Nephron progenitor cell (in vitro differentiated cells): ENCODE results near the gene MOK.

Experiments
- DNase-seq: peaks from one replicate; pipeline ENCODE4 v3.0.0; 2021
- H3K27ac Mint-ChIP-seq: 2 replicates; pipeline ENCODE4 v1.8.0; 2021; ENCODE audit warnings: mild to moderate bottlenecking, moderate library complexity, mixed read lengths
- H3K27me3 Mint-ChIP-seq: 2 replicates; pipeline ENCODE4 v1.8.0; 2021; ENCODE audit warnings: mild to moderate bottlenecking, low read depth, mixed read lengths; ENCODE audit not compliant: poor library complexity
- H3K36me3 Mint-ChIP-seq: 2 replicates; pipeline ENCODE4 v1.8.0; 2021; ENCODE audit warnings: low read depth, mixed read lengths
- H3K4me1 Mint-ChIP-seq: 2 replicates; pipeline ENCODE4 v1.8.0; 2021; ENCODE audit warnings: mixed read lengths
- H3K4me3 Mint-ChIP-seq: 2 replicates; pipeline ENCODE4 v1.8.0; 2021; ENCODE audit warnings: mild to moderate bottlenecking, moderate library complexity, mixed read lengths
- H3K9me3 Mint-ChIP-seq: 2 replicates; pipeline ENCODE4 v1.8.0; 2021; ENCODE audit warnings: mild to moderate bottlenecking, moderate library complexity, mixed read lengths
- CTCF ChIP-seq: fragments of 200-600 bp; sonication (generic); IDR thresholded peaks from 2 replicates; pipeline ENCODE4 v1.5.0; 2021; ENCODE audit warnings: antibody characterized with exemption

Gene MOK

GRCh38 chr14:102283631-102284129 is 21.3 kb downstream of the MOK start:
- no peaks in the 10 kb centered on the region for H3K27me3 Mint-ChIP-seq

DNA sequence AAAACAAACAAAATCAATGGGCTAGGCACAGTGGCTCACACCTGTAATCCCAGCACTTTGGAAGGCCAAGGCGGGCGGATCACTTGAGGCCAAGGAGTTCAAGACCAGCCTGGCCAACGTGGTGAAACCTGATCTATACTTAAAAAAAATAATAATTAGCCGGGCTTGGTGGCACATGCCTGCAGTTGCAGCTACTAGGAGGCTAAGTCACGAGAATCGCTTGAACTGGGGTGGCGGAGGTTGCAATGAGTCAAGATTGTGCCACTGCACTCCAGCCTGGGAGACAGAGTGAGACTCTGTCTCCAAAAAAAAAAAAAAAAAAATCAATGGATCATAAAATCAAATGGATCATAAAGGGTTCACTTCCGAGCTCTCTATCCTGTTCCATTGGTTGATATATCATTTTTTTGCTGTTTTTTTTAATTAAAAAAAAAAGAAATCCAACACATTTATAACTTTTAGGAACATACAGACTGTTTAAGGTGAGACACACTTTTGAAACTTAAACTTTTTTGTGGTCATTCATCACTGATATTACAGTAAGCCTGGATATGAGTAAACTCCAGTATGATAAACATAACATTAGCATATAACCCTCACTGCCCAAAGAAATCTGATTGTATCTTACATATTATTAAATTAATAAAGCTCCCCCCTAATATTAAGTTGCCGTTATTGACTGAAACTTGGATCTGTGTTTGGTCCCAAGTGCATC is 22.1 kb downstream of the MOK start:
- Mint-ChIP-seq H3K4me1 (peaks cover 10% of the 10 kb centered on the region), H3K4me3 (no peak overlapping the region), H3K9me3 (peaks cover under 1% of the 10 kb centered on the region), H3K27me3 (no peaks in the 10 kb centered on the region), H3K27ac (no peak overlapping the region), H3K36me3 (peaks cover 5% of the 10 kb centered on the region)
- no peak for TF ChIP-seq CTCF
- DNase-seq = no peak

More at GRCh38 chr14:102283631-102284129, 21.3 kb downstream of the MOK start:
- Mint-ChIP-seq H3K4me1 (peaks cover 7% of the 10 kb centered on the region), H3K4me3 (no peak overlapping the region), H3K27ac (no peak overlapping the region), H3K9me3 (peaks cover 4% of the 10 kb centered on the region), H3K36me3 (peaks cover 9% of the 10 kb centered on the region)
- DNase-seq = no peak
- no peak for TF ChIP-seq CTCF

DNA sequence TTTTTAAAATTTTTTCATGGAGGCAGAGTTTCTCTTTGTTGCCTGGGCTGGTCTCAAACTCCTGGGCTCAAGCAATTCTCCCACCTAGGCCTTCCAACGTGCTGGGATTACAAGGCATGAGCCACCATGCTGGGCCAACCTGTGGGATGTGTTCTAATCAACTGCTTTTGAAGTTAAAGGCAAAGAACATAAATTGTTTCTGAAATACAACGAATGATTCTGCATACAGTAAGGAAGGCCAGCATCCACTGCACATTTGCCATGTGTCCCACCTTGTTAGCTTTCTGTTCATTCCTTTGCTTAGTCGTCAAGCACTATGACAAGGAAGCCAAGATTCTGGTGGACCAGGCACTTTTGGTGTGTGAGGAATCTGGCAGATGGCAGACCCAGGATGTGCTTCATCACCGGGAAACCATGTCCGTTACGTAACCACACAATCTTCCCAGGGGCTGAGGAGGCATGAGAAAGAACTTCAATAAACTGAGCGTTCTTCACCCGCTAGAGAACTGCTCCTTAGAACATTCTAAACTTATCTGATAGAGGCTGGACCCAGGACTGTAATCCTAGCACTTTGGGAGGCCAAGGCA is 24.5 kb downstream of the MOK start:
- peaks cover 11% of the 10 kb centered on the region for H3K4me1 Mint-ChIP-seq

GRCh38 chr14:102279688-102280348 is 25.1 kb downstream of the MOK start:
- Mint-ChIP-seq H3K4me1 (peaks cover 11% of the 10 kb centered on the region), H3K36me3 (peaks cover 16% of the 10 kb centered on the region), H3K27me3 (no peaks in the 10 kb centered on the region), H3K9me3 (peaks cover 10% of the 10 kb centered on the region), H3K27ac (no peak overlapping the region), H3K4me3 (no peak overlapping the region)
- TF ChIP-seq CTCF = no peak
- no peak for DNase-seq

More for the DNA sequence above, 24.5 kb downstream of the MOK start:
- Mint-ChIP-seq H3K27me3 (no peaks in the 10 kb centered on the region), H3K4me3 (no peak overlapping the region), H3K27ac (no peak overlapping the region), H3K9me3 (peaks cover 7% of the 10 kb centered on the region), H3K36me3 (peaks cover 11% of the 10 kb centered on the region)
- no peak for DNase-seq
- TF ChIP-seq CTCF = no peak

GRCh38 chr14:102279282-102279681 is 25.7 kb downstream of the MOK start:
- no peak for DNase-seq
- Mint-ChIP-seq H3K27me3 (no peaks in the 10 kb centered on the region), H3K27ac (no peak overlapping the region), H3K4me3 (no peak overlapping the region), H3K9me3 (peaks cover 13% of the 10 kb centered on the region), H3K4me1 (peaks cover 8% of the 10 kb centered on the region), H3K36me3 (peaks cover 18% of the 10 kb centered on the region)
- TF ChIP-seq CTCF = no peak
